ENCODE results near the gene COL13A1. TPM values are rescaled to one million over a fixed set of nuclear protein-coding genes. Genes with fewer than 3 reads are reported as not detected.

COL13A1 gene
- total and polyA plus RNA-seq, 12 donors: 0.54 to 7.6 (median 1.9) TPM

- H3K9me3 ChIP-seq (replicated peaks in 1 of 3): no peaks in the 10 kb centered on the region
- 83 to 88% (median 85%) methylated on average over 5 of the region's 5 CpGs for WGBS, 4 donors
- DNase-seq: no peak
- H3K36me3 ChIP-seq (replicated peaks in 1 of 2): no peaks in the 10 kb centered on the region
- no peak overlapping the region for H3K4me3 ChIP-seq
- H3K4me1 ChIP-seq (replicated peaks in 1 of 2): no peaks in the 10 kb centered on the region
- peaks cover 9% of the 10 kb centered on the region for H3K27me3 ChIP-seq
- H3K27ac ChIP-seq: no peak overlapping the region
- intact Hi-C loops (cut with DNase I): no loop called here
- TF ChIP-seq POLR2A (IDR thresholded peaks at IDR 0.05) (no peak), CTCF (IDR thresholded peaks at IDR 0.05) (no peak)
These were observed 83.0 kb downstream of the COL13A1 start for GRCh38 chr10:69884686-69885085.

GRCh38 chr10:69885379-69886013 lies 83.8 kb downstream of the COL13A1 start:
- intact Hi-C loops (cut with DNase I): no loop called here
- H3K36me3 ChIP-seq (replicated peaks in 1 of 2): no peaks in the 10 kb centered on the region
- DNase-seq: no peak
- 62 to 81% (median 70%) methylated on average over 8 of the region's 8 CpGs for WGBS, 4 donors
- peak in 5 of 6 experiments; percentile 12 to 46 (median 23) for TF ChIP-seq CTCF (IDR thresholded peaks at IDR 0.05)
- TF ChIP-seq POLR2A (IDR thresholded peaks at IDR 0.05): no peak
- no peak overlapping the region for H3K4me3 ChIP-seq
- H3K27ac ChIP-seq: no peak overlapping the region
- no peaks in the 10 kb centered on the region for H3K4me1 ChIP-seq (replicated peaks in 1 of 2)
- H3K27me3 ChIP-seq: peaks cover 6% of the 10 kb centered on the region
- no peaks in the 10 kb centered on the region for H3K9me3 ChIP-seq (replicated peaks in 1 of 3)

DNA sequence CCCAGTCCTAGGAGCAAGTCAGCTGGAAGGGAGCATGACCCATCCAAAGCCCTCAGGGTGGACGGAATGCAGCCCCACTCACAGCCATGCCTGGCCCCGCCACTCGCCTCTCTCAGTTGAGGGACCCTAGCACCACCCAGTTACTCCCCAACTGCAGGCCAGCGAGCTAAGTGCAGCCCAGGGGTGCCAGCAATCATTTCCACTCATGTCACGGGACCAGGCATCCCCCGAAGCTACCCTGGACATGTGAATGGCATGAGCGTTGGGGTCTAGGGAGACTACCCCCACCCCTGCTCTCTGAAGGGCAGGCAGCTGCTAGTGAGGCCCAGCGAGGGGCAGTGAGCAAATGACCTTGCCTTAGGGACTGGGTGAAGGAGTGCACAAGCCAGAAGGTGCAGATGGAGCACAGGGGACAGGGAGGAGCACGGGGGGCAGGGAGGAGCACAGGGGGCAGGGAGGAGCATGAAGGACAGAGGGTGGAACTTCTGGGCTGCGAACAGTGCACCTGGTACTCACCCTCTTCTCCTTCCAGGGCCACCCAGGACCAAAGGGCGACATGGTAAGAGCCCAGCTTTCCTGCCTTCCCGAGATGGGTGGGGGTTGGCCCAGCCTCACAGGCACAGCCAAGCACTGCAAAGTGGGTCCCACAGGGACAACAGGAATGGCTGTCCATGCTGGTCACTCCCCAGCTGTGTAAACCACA lies 87.3 kb downstream of the COL13A1 start:
- intact Hi-C loops (cut with DNase I): no loop called here
- no peak overlapping the region for H3K27ac ChIP-seq
- H3K4me3 ChIP-seq: no peak overlapping the region
- no peaks in the 10 kb centered on the region for H3K27me3 ChIP-seq
- no peak for DNase-seq
- no peaks in the 10 kb centered on the region for H3K4me1 ChIP-seq (replicated peaks in 1 of 2)
- H3K9me3 ChIP-seq (replicated peaks in 1 of 3): no peaks in the 10 kb centered on the region
- 76 to 90% (median 84%) methylated on average over 12 of the region's 12 CpGs for WGBS, 4 donors
- TF ChIP-seq POLR2A (IDR thresholded peaks at IDR 0.05) (no peak), CTCF (IDR thresholded peaks at IDR 0.05) (no peak)
- no peaks in the 10 kb centered on the region for H3K36me3 ChIP-seq (replicated peaks in 1 of 2)

DNA sequence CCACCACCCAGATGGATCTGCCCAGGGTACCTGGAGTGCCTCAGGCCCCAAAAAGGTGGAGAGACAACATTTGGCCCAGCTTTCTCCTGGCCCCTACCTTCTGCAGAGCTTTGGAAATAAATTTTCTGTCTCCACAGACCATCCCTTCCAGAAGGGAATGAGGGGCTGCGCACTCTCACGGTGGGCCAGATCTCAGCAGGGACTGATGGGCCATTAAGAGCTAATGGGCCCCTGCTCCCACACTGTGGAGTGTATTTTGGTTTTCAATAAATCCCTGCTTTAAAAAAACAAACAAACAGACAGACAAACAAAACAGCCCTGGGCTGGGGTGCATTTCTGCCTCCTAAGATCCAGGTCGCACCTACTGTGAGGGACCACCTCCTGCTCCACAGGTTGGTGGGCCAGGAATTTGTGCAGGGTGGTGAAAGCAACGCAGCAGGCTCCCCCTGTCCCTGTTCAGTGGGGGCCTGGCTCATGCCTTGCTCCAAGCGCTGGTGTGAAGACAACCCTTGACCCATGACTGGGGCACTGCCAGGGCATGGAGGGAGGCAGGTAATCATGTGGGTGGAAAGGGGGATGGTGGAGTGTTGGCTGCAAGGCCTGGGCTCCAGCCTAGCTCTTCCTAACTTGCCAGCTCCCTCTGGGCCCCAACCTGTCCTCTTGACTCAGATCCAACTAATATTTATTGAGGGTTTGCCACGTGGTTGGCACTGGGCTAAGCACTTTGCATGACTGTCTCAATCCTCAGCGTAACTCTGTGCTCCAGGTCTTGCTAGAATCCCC lies 88.5 kb downstream of the COL13A1 start:
- H3K9me3 ChIP-seq (replicated peaks in 1 of 3): no peaks in the 10 kb centered on the region
- intact Hi-C loops (cut with DNase I): no loop called here
- TF ChIP-seq CTCF (IDR thresholded peaks at IDR 0.05) (no peak), POLR2A (IDR thresholded peaks at IDR 0.05) (no peak)
- no peaks in the 10 kb centered on the region for H3K4me1 ChIP-seq (replicated peaks in 1 of 2)
- H3K36me3 ChIP-seq (replicated peaks in 1 of 2): no peaks in the 10 kb centered on the region
- 71 to 87% (median 79%) methylated on average over 5 to 7 of the region's 7 CpGs for WGBS, 4 donors
- no peak overlapping the region for H3K4me3 ChIP-seq
- H3K27me3 ChIP-seq: no peaks in the 10 kb centered on the region
- no peak overlapping the region for H3K27ac ChIP-seq
- DNase-seq: no peak

All from adrenal gland (tissue), 12 donors.